GDM1 (cell line): Measurements from ENCODE around the gene HSD17B3.
A peak's percentile ranks its signal among the peaks of the same experiment; 100 is the strongest.
"Not testable (repeated sequence)": the region's sequence is repeated elsewhere in the genome, so short reads cannot be mapped to it uniquely, and the experiment has no call there.

Experiments
- DNase-seq: peaks from one replicate; lab custom pipeline; 2025; lab: John Stamatoyannopoulos, UW

The HSD17B3 gene

DNA sequence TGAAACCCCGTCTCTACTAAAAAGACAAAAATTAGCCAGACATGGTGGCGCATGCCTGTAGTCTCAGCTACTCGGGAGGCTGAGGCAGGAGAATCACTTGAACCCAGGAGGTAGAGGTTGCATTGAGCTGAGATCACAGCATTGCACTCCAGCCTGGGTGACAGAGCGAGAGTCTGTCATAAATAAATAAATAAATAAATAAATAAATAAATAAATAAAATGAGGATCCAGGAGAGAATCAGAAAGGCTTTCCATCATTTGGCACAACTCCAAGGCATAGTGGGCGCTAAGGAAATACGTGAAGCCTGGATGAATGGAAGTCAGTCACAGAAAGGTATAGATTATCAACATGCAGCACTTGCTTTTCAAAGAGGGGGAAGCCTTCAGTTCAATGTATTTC, 65.6 kb downstream of the HSD17B3 start:
- not testable (repeated sequence) for DNase-seq

DNA sequence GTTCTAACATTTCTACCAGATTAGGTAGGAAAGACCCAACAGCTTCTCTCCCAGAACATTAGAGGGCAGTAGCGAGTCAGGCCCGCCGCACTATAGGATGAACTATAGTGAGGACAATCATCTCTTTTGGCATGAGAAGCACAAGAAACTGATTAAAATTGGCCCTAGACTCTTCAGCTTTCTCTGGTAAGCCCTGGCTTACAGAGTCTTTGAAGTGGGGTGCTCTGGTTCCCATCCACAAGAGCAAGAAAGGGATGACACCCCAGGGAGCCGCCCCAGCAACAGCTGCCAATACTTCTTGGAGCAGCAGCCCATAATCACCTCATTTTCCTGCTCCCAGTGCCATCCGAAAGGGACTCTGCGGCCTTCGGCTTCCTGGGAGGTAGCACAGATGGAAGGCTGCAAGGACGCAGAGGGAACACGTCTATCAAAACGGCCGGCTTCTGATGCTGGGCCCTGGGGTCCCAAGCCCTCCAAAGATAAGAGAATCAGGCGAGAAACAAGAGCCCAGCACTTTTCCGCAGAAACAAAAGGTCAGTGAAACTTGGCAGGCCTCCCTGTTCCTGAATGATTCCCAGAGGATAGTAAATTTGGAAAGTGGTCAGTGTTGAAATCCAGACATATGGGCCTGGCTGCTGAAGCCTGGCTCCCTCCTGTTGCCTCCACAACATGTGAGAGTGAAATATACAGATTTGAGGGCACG, 69.3 kb downstream of the HSD17B3 start:
- DNase-seq = no peak

- DNase-seq = no peak
These were observed 69.8 kb downstream of the HSD17B3 start for GRCh38 chr9:96232164-96232538.

GRCh38 chr9:96230002-96230401, 72.0 kb downstream of the HSD17B3 start:
- no peak for DNase-seq

DNA sequence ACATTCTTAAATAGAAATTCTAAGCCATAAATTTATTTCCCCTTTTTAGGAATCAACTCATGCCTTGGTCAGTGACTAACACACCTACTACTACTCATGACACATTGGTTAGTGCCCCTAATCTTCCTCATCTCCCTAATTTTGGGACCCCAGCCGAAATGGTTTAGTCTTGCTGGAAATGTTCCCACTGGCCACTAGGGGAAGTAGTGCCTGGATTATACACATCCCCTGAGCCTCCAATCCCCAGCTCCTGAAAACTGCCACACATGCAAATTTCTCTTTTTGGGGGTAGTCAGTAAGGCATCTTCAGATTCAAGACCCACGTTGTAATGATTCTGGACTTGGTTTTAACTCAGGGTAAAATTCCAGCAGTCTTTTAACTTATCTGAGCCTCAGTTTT, 79.8 kb downstream of the HSD17B3 start:
- DNase-seq = no peak

DNA sequence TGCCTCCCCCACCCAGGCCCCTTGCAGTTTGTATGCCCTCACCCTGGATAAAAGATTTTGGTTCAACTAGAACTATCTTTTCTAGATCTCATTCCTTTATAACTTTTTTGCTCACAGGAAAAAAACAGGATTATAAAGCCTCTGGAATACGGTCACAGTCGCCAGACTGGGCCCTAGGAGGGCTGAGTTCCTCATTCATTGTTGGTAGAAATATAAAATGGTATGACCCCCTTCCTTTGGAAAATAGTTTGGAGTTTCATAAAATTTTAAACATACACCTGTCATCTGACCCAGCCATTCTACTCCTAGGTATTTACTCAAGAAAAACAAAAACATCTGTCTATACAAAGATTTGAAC, 82.1 kb downstream of the HSD17B3 start:
- DNase-seq = no peak

GRCh38 chr9:96219026-96219899, 82.7 kb downstream of the HSD17B3 start:
- no peak for DNase-seq

DNA sequence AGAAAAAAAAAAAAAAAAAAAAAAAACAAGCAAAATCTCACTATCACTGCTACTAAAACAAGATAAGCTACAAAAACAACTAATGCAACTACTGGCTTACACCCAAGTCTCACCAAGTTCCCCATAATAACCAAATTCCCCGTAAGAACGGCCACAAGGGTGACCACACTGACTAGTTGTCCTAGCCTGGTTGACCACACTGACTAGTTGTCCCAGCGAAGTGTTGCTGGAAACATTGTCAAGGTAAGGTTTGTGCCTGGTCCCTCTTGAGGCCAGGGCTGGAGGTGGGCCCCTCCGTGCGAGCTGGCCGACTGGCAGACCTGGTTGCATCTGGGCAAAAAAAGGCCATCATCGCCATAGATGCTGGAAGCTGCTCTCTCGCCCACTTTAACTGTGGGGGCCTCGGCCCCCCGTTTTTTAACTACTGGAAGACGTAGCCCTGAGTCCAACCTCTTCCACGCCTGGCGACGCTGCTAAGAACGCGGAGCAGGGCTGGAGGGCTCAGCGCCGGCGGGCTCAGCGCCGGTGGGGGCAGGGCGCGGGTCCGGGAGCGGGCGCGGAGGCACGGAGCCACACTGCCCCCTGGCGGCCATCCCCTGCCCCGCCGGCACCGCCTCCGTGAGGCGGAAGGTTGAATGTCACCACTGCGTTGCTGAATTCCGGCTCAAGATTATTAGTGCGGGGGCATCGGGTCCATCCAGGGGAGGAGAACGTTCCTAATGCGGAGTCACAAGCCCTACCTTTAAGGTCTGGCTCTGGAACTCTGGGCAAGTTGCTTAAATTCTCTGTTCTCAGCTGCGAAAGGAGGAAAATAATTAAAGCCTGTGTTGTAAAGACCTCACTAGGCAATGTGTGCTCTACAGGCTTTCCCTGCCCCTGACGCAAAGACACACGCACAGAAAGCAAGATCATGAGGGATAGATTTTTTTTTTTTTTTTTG, 84.0 kb downstream of the HSD17B3 start:
- peak; percentile 44 for DNase-seq

GRCh38 chr9:96217294-96217707, 84.7 kb downstream of the HSD17B3 start:
- no peak for DNase-seq

- no peak for DNase-seq
These were observed 85.4 kb downstream of the HSD17B3 start for GRCh38 chr9:96216583-96216982.

GRCh38 chr9:96215841-96216240, 86.1 kb downstream of the HSD17B3 start:
- no peak for DNase-seq

DNA sequence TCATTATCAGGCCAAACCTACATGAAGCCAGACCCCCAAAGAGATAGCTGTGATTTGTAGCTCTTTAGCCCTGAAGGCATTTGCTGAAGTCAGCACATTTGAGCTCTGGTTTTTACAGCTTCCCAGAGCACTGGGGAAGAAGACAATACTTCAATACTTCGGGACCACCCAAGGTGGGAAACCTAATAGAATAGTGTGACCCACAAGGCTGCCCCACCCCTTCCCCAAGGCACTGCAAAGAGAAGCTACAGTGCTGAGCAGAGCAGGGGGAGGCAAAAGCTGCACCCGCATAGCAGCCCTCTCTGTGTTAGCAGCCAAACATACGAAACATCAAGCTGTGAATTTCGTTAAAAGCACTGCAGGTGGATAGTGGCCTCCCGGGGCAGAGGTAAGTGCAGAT, 87.3 kb downstream of the HSD17B3 start:
- no peak for DNase-seq

- DNase-seq = no peak
These were observed 92.3 kb downstream of the HSD17B3 start for GRCh38 chr9:96209407-96210271.

DNA sequence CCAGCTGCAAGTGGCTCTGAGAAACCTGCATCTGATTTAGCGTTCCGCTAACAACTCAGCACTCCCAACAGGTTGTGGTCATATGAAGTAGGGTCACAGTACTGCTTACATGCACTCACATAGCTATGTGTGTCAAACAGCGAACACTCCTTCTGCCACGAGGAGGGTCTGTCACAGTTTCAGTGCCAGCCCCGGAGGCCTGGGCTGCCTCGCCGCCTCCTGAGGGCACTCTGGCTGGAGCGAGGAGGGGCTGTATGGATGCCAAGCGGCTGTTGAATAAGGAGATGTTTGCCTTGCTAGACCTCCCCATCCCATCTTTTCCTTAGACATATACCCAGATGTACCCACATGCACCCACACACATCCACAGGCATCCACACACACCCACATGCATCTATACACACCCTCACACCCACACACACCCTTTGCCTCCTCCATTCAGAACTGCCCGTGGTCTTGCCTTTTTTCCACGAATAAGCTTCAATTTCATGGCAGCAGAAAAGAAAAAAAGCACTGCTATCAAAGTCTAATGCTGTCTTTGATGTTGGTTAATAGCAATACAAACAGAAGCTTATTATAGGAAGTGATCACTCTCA, 95.7 kb downstream of the HSD17B3 start:
- DNase-seq = no peak

GRCh38 chr9:96204853-96205252, 97.1 kb downstream of the HSD17B3 start:
- no peak for DNase-seq

GRCh38 chr9:96203867-96204501, 98.0 kb downstream of the HSD17B3 start:
- no peak for DNase-seq

DNA sequence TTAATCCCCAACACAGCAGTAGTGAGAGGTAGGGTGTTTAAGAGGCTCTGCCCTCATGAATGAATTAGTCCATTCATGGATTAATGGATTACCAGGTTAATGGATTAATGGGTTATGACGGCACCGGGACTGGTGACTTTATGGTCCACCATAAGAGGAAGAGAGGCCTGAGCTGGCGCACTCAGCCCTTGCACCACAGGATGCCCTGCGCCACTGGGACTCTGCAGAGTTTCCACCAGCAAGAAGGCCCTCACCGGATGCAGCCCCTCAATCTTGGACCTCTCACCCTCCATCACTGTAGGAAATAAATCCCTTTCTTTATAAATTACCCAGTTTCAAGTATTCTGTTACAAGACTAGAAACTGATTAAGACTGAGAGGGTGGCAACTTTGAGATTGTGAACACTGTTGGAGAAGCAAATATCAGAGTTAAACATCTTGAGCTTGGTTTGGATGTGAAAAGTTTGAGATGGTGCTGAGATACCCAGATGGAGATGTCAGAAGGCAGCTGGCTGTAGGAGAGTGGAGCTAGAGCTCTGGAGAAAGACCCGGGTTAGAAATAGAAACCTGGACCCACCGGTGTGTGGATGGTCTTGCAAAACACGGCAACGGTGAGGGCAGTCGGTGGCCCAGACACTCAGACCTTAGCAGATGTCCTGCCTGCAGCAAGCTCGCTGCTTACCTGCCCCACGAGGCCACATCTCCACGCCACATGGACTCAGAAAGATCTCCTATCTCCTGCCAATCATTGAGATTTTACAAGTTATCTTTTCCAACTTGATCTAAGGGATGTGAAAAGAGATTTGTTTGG, 98.8 kb downstream of the HSD17B3 start:
- DNase-seq = no peak

DNA sequence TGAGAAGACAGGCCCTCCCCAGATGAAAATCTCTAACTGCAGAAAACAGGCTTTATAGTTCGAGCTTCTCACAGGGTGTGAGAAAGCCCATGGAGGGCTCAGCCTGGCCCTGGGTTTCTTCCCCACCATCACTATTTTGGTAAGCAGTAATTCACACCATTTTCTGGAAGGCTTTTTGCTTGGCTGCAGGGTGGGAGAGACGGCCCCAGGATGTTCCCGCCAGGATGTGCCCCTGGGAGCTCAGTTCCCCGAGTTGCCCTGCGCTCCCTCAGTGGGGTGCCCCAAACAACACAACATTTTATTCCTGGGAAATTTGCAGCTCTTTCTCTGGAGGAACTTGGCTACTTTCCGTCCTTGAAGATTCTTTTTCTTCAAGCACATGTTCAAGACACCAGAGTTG, 100.8 kb downstream of the HSD17B3 start:
- DNase-seq = no peak

- no peak for DNase-seq
These were observed 103.0 kb downstream of the HSD17B3 start for GRCh38 chr9:96199006-96199405.

DNA sequence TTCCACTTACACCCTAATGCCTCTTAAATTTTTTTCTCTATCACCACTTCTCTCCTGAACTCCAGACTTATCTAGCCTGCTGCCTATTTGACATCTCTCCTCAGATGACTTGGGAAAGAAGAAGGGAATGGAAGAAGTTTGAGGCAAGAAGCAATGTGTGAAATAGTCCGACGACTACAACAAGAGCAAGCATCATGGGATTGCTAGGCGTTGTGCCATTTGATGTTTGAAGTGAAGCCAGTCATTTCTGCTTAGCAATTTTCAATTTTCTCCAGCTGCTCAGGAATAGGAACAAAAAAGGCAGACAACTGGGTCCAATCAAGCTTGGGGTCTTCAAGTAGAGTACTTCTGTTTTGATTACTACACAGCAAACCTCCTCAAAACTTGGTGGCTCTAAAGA, 106.4 kb downstream of the HSD17B3 start:
- DNase-seq = no peak
